GM23338 (cell line): ENCODE measurements around the gene TRMT13. TPM values are rescaled to one million over a fixed set of nuclear protein-coding genes. Genes with fewer than 3 reads are reported as not detected.

Experiments
- ATAC-seq: fragments of 200-7000 bp; cut with Tn5 transposase; 3 replicates; pipeline ENCODE4 v1.9.1; 2020
- DNase-seq: peaks from one replicate; pipeline ENCODE4 v3.0.0-alpha.2; 2015; ENCODE audit warnings: low spot score
- H2AFZ ChIP-seq: fragments of 200-600 bp; sonication (generic); 2 replicates; pipeline ENCODE4 v1.8.0; 2016; ENCODE audit warnings: antibody characterized with exemption, mild to moderate bottlenecking, moderate library complexity
- H3F3A ChIP-seq: fragments of 200-600 bp; sonication (generic); replicated peaks from 2 replicates; pipeline ENCODE4 v1.8.0; 2017; ENCODE audit warnings: antibody characterized with exemption, mixed run types, low read depth
- H3K27ac ChIP-seq: fragments of 200-600 bp; sonication (generic); 2 replicates; pipeline ENCODE4 v1.6.1; 2016; ENCODE audit warnings: low read depth
- H3K27me3 ChIP-seq: fragments of 200-600 bp; sonication (generic); 2 replicates; pipeline ENCODE4 v1.8.0; 2016; ENCODE audit warnings: mild to moderate bottlenecking, mixed run types, moderate library complexity; ENCODE audit not compliant: insufficient read depth
- H3K36me3 ChIP-seq: fragments of 200-600 bp; sonication (generic); 2 replicates; pipeline ENCODE4 v1.8.0; 2016; ENCODE audit warnings: mild to moderate bottlenecking; ENCODE audit not compliant: insufficient read depth
- H3K4me1 ChIP-seq: fragments of 200-600 bp; sonication (generic); 2 replicates; pipeline ENCODE4 v1.8.0; 2016; ENCODE audit warnings: mild to moderate bottlenecking, moderate library complexity; ENCODE audit not compliant: insufficient read depth
- H3K4me2 ChIP-seq: fragments of 200-600 bp; sonication (generic); 2 replicates; pipeline ENCODE4 v1.7.1; 2017; ENCODE audit warnings: mixed run types
- H3K4me3 ChIP-seq: fragments of 200-600 bp; sonication (generic); 2 replicates; pipeline ENCODE4 v1.6.1; 2016; ENCODE audit warnings: mixed run types
- H3K79me2 ChIP-seq: fragments of 200-600 bp; sonication (generic); replicated peaks from 2 replicates; pipeline ENCODE4 v1.8.0; 2017; ENCODE audit warnings: mild to moderate bottlenecking; ENCODE audit not compliant: insufficient read depth
- H3K9me2 ChIP-seq: fragments of 200-600 bp; sonication (generic); 2 replicates; pipeline ENCODE4 v1.8.0; 2017; ENCODE audit not compliant: insufficient read depth
- H4K20me1 ChIP-seq: fragments of 200-600 bp; sonication (generic); replicated peaks from 2 replicates; pipeline ENCODE4 v1.8.0; 2017; ENCODE audit warnings: mild to moderate bottlenecking; ENCODE audit not compliant: insufficient read depth
- H3K27ac Mint-ChIP-seq: 2 replicates; pipeline ENCODE4 v1.8.0; 2020; ENCODE audit warnings: inconsistent platforms, mild to moderate bottlenecking, moderate library complexity, mixed read lengths
- H3K27me3 Mint-ChIP-seq: 3 replicates; pipeline ENCODE4 v1.8.0; 2022; ENCODE audit warnings: low read depth, mild to moderate bottlenecking, moderate library complexity, mixed read lengths, inconsistent platforms; ENCODE audit not compliant: insufficient read depth, poor library complexity
- H3K36me3 Mint-ChIP-seq: 3 replicates; pipeline ENCODE4 v1.8.0; 2021; ENCODE audit warnings: low read depth, mild to moderate bottlenecking, inconsistent platforms, moderate library complexity, mixed read lengths
- H3K4me1 Mint-ChIP-seq: 3 replicates; pipeline ENCODE4 v1.8.0; 2020; ENCODE audit warnings: mild to moderate bottlenecking, inconsistent platforms, mixed read lengths
- H3K4me3 Mint-ChIP-seq: 3 replicates; pipeline ENCODE4 v1.8.0; 2021; ENCODE audit warnings: moderate library complexity, mild to moderate bottlenecking, inconsistent platforms, mixed read lengths
- H3K9me3 Mint-ChIP-seq: 3 replicates; pipeline ENCODE4 v1.8.0; 2020; ENCODE audit warnings: moderate library complexity, mild to moderate bottlenecking, inconsistent platforms, mixed read lengths
- REST ChIP-seq: IDR thresholded peaks from one replicate; pipeline ENCODE4 v1.6.1; 2018; ENCODE audit warnings: antibody characterized with exemption; ENCODE audit not compliant: unreplicated experiment
- ZNF331 ChIP-seq: fragments of 250-450 bp; sonication (Bioruptor Pico); IDR thresholded peaks from 2 replicates; pipeline ENCODE4 v1.5.0; 2020; ENCODE audit warnings: low read depth, mild to moderate bottlenecking, moderate library complexity
- ZNF462 ChIP-seq: fragments of 250-450 bp; sonication (Bioruptor Pico); IDR thresholded peaks from 2 replicates; pipeline ENCODE4 v1.5.0; 2020; ENCODE audit warnings: mild to moderate bottlenecking, moderate library complexity
- polyA plus RNA-seq: library from polyadenylated mRNA; unstranded; fragments of >200 nt; fragmentation: Nextera tagmentation; extraction: Ambion mirVana; gene quantifications from 2 replicates; pipeline ENCODE4 v1.2.1, GENCODE V29; 2016
- total RNA-seq: library from RNA; depleted of rRNA; stranded (reverse); fragments of >200 nt; shearing (Covaris generic); gene quantifications from 2 replicates; pipeline ENCODE4 v1.2.3, GENCODE V29; 2014

TRMT13 gene
- total and polyA plus RNA-seq, 2 experiments from 2014 or later: 14.5 to 22.8 TPM

- H3K27ac Mint-ChIP-seq: no peak overlapping the region
- no peak overlapping the region for H2AFZ ChIP-seq
- H3K4me1 ChIP-seq: no peaks in the 10 kb centered on the region
- TF ChIP-seq ZNF331 (no peak), ZNF462 (CRISPR knock-in tag) (no peak), REST (no peak)
- H3K36me3 Mint-ChIP-seq: no peaks in the 10 kb centered on the region
- H3K27me3 ChIP-seq: no peaks in the 10 kb centered on the region
- H3K36me3 ChIP-seq: no peaks in the 10 kb centered on the region
- H3K4me3 Mint-ChIP-seq: no peak overlapping the region
- no peaks in the 10 kb centered on the region for H3K79me2 ChIP-seq
- H3F3A ChIP-seq: no peaks in the 10 kb centered on the region
- no peaks in the 10 kb centered on the region for H3K9me3 Mint-ChIP-seq
- no peak overlapping the region for H3K4me3 ChIP-seq
- H3K27ac ChIP-seq: no peak overlapping the region
- no peaks in the 10 kb centered on the region for H3K4me1 Mint-ChIP-seq
- no peaks in the 10 kb centered on the region for H3K9me2 ChIP-seq
- DNase-seq (no peak), ATAC-seq (no peak)
- H3K4me2 ChIP-seq: no peak overlapping the region
- H4K20me1 ChIP-seq: no peaks in the 10 kb centered on the region
- H3K27me3 Mint-ChIP-seq: peaks cover 1% of the 10 kb centered on the region
Measured at GRCh38 chr1:100183370-100183769, 50.4 kb downstream of the TRMT13 start.
